GM12892 (cell line): Measurements from ENCODE around the gene HYDIN.
"Not testable (repeated sequence)": the region's sequence is repeated elsewhere in the genome, so short reads cannot be mapped to it uniquely, and the experiment has no call there.

Experiments
- POLR2A ChIP-seq: IDR thresholded peaks from 2 replicates; pipeline ENCODE4 v1.6.1; 2011; ENCODE audit warnings: low read depth, low read length, control low read depth
- POLR2AphosphoS5 ChIP-seq: IDR thresholded peaks from 2 replicates; pipeline ENCODE4 v1.6.1; 2011; ENCODE audit warnings: low read depth, low read length, control low read depth
- TAF1 ChIP-seq: IDR thresholded peaks from 2 replicates; pipeline ENCODE4 v1.6.1; 2011; ENCODE audit warnings: low read depth, mild to moderate bottlenecking, control low read depth, low read length, borderline replicate concordance

- not testable (repeated sequence) for TF ChIP-seq POLR2AphosphoS5, TAF1, POLR2A
These were observed 243.4 kb downstream of the HYDIN start for GRCh38 chr16:70987019-70987715.
